Stimulated activated naive B cell treated with anti-CD40 and anti-IgM and Interleukin-4, amounts not matched to agents 10 μg/mL and 1 μg/mL and 100 μg/mL, for 72 hours (primary cell): Measurements from ENCODE around the gene MYCBP2.

Source experiments
- ATAC-seq, 2 donors: fragments of 150-1000 bp; cut with Tn5 transposase; replicated peaks; 2 replicates each; pipeline ENCODE4 v1.10.0; 2021; ENCODE audit warnings: moderate library complexity in 1 of 2
- DNase-seq: peaks from one replicate; pipeline ENCODE4 v3.0.0; 2021
- H3K27ac Mint-ChIP-seq: one replicate; pipeline ENCODE4 v1.8.0; 2022; ENCODE audit warnings: mild to moderate bottlenecking, mixed read lengths
- H3K27me3 Mint-ChIP-seq, 2 donors: one replicate each; pipeline ENCODE4 v1.8.0; 2022; ENCODE audit warnings: mixed read lengths in 2 of 2
- H3K36me3 Mint-ChIP-seq, 2 donors: one replicate each; pipeline ENCODE4 v1.8.0; 2022; ENCODE audit warnings: mixed read lengths in 2 of 2, mild to moderate bottlenecking in 1 of 2
- H3K4me1 Mint-ChIP-seq, 2 donors: one replicate each; pipeline ENCODE4 v1.8.0; 2022; ENCODE audit warnings: mixed read lengths in 2 of 2, mild to moderate bottlenecking in 1 of 2
- H3K4me3 Mint-ChIP-seq, 2 donors: one replicate each; pipeline ENCODE4 v1.8.0; 2022; ENCODE audit warnings: mild to moderate bottlenecking in 2 of 2, mixed read lengths in 2 of 2, moderate library complexity in 1 of 2
- H3K9me3 Mint-ChIP-seq, 2 donors: one replicate each; pipeline ENCODE4 v1.8.0; 2022; ENCODE audit warnings: mixed read lengths in 2 of 2, mild to moderate bottlenecking in 1 of 2

The MYCBP2 gene

GRCh38 chr13:77118134-77118533 lies 208.8 kb downstream of the MYCBP2 start:
- DNase-seq: no peak
- no peak for ATAC-seq
- no peaks in the 10 kb centered on the region for H3K4me1 Mint-ChIP-seq
- H3K27me3 Mint-ChIP-seq: no peaks in the 10 kb centered on the region
- no peak overlapping the region for H3K4me3 Mint-ChIP-seq
- H3K36me3 Mint-ChIP-seq: peaks cover 21 to 30% of the 10 kb centered on the region in 2 donors
- H3K9me3 Mint-ChIP-seq: peaks cover 0 to under 1% of the 10 kb centered on the region in 2 donors
- no peak overlapping the region for H3K27ac Mint-ChIP-seq

- ATAC-seq (no peak), DNase-seq (no peak)
- Mint-ChIP-seq H3K36me3 (peaks cover 40 to 53% of the 10 kb centered on the region in 2 donors), H3K27ac (no peak overlapping the region), H3K4me1 (no peaks in the 10 kb centered on the region), H3K27me3 (no peaks in the 10 kb centered on the region), H3K9me3 (peaks cover 13 to 15% of the 10 kb centered on the region in 2 donors), H3K4me3 (no peak overlapping the region)
Measured at GRCh38 chr13:77114271-77114670, 212.6 kb downstream of the MYCBP2 start.

GRCh38 chr13:77113496-77113895 lies 213.4 kb downstream of the MYCBP2 start:
- no peaks in the 10 kb centered on the region for H3K4me1 Mint-ChIP-seq
- DNase-seq (no peak), ATAC-seq (no peak)
- H3K4me3 Mint-ChIP-seq: no peak overlapping the region
- H3K27ac Mint-ChIP-seq: no peak overlapping the region
- no peaks in the 10 kb centered on the region for H3K27me3 Mint-ChIP-seq
- peaks cover 13 to 15% of the 10 kb centered on the region in 2 donors for H3K9me3 Mint-ChIP-seq
- peaks cover 44 to 58% of the 10 kb centered on the region in 2 donors for H3K36me3 Mint-ChIP-seq

GRCh38 chr13:77105051-77105450 lies 221.8 kb downstream of the MYCBP2 start:
- ATAC-seq (no peak), DNase-seq (no peak)
- no peak overlapping the region for H3K27ac Mint-ChIP-seq
- no peak overlapping the region for H3K4me3 Mint-ChIP-seq
- peaks cover 16 to 29% of the 10 kb centered on the region in 2 donors for H3K36me3 Mint-ChIP-seq
- no peaks in the 10 kb centered on the region for H3K27me3 Mint-ChIP-seq
- no peaks in the 10 kb centered on the region for H3K9me3 Mint-ChIP-seq
- peaks cover 1 to 5% of the 10 kb centered on the region in 2 donors for H3K4me1 Mint-ChIP-seq

GRCh38 chr13:77099415-77099814 lies 227.5 kb downstream of the MYCBP2 start:
- no peak overlapping the region for H3K4me3 Mint-ChIP-seq
- ATAC-seq: no peak
- H3K4me1 Mint-ChIP-seq: no peaks in the 10 kb centered on the region
- no peaks in the 10 kb centered on the region for H3K9me3 Mint-ChIP-seq
- H3K27me3 Mint-ChIP-seq: no peaks in the 10 kb centered on the region
- no peak overlapping the region for H3K27ac Mint-ChIP-seq
- H3K36me3 Mint-ChIP-seq: peaks cover 28 to 44% of the 10 kb centered on the region in 2 donors
- DNase-seq: no peak

- no peaks in the 10 kb centered on the region for H3K9me3 Mint-ChIP-seq
- ATAC-seq (no peak), DNase-seq (no peak)
- H3K27ac Mint-ChIP-seq: no peak overlapping the region
- H3K4me3 Mint-ChIP-seq: no peak overlapping the region
- H3K4me1 Mint-ChIP-seq: peaks cover 0 to 2% of the 10 kb centered on the region in 2 donors
- peaks cover 35 to 54% of the 10 kb centered on the region in 2 donors for H3K36me3 Mint-ChIP-seq
- H3K27me3 Mint-ChIP-seq: no peaks in the 10 kb centered on the region
Measured at GRCh38 chr13:77095288-77095687, 231.6 kb downstream of the MYCBP2 start.

- Mint-ChIP-seq H3K27me3 (no peaks in the 10 kb centered on the region), H3K36me3 (peaks cover 35 to 52% of the 10 kb centered on the region in 2 donors), H3K4me1 (peaks cover 0 to 2% of the 10 kb centered on the region in 2 donors), H3K27ac (no peak overlapping the region), H3K4me3 (no peak overlapping the region), H3K9me3 (no peaks in the 10 kb centered on the region)
- DNase-seq (no peak), ATAC-seq (no peak)
Measured at GRCh38 chr13:77094773-77095172, 232.1 kb downstream of the MYCBP2 start.

- no peak overlapping the region for H3K4me3 Mint-ChIP-seq
- peaks cover 35 to 52% of the 10 kb centered on the region in 2 donors for H3K36me3 Mint-ChIP-seq
- no peak for ATAC-seq
- H3K9me3 Mint-ChIP-seq: no peaks in the 10 kb centered on the region
- no peak for DNase-seq
- peaks cover 0 to 2% of the 10 kb centered on the region in 2 donors for H3K4me1 Mint-ChIP-seq
- H3K27me3 Mint-ChIP-seq: no peaks in the 10 kb centered on the region
- no peak overlapping the region for H3K27ac Mint-ChIP-seq
Measured at GRCh38 chr13:77093735-77094134, 233.2 kb downstream of the MYCBP2 start.

- ATAC-seq (no peak), DNase-seq (no peak)
- Mint-ChIP-seq H3K36me3 (peaks cover 22 to 49% of the 10 kb centered on the region in 2 donors), H3K4me3 (no peak overlapping the region), H3K27ac (no peak overlapping the region), H3K27me3 (no peaks in the 10 kb centered on the region), H3K4me1 (no peaks in the 10 kb centered on the region), H3K9me3 (no peaks in the 10 kb centered on the region)
Measured at GRCh38 chr13:77084755-77085154, 242.1 kb downstream of the MYCBP2 start.

- H3K4me1 Mint-ChIP-seq: no peaks in the 10 kb centered on the region
- H3K4me3 Mint-ChIP-seq: no peak overlapping the region
- H3K36me3 Mint-ChIP-seq: peaks cover 25 to 63% of the 10 kb centered on the region in 2 donors
- H3K27me3 Mint-ChIP-seq: no peaks in the 10 kb centered on the region
- DNase-seq (no peak), ATAC-seq (no peak)
- no peak overlapping the region for H3K27ac Mint-ChIP-seq
- no peaks in the 10 kb centered on the region for H3K9me3 Mint-ChIP-seq
Measured at GRCh38 chr13:77079902-77080413, 246.9 kb downstream of the MYCBP2 start.

- Mint-ChIP-seq H3K4me3 (no peak overlapping the region), H3K27ac (no peak overlapping the region), H3K4me1 (peaks cover 4 to 12% of the 10 kb centered on the region in 2 donors), H3K9me3 (no peaks in the 10 kb centered on the region), H3K36me3 (peaks cover 9 to 33% of the 10 kb centered on the region in 2 donors), H3K27me3 (no peaks in the 10 kb centered on the region)
- DNase-seq (no peak), ATAC-seq (no peak)
Measured at GRCh38 chr13:77067519-77067918, 259.4 kb downstream of the MYCBP2 start.

GRCh38 chr13:77065461-77066147 lies 261.3 kb downstream of the MYCBP2 start:
- no peaks in the 10 kb centered on the region for H3K9me3 Mint-ChIP-seq
- H3K27me3 Mint-ChIP-seq: no peaks in the 10 kb centered on the region
- H3K4me1 Mint-ChIP-seq: peaks cover 4 to 12% of the 10 kb centered on the region in 2 donors
- H3K27ac Mint-ChIP-seq: peak overlapping the region; percentile 75
- DNase-seq (no peak), ATAC-seq (peak in 1 of 2 donors; percentile 27)
- H3K36me3 Mint-ChIP-seq: peaks cover 16 to 28% of the 10 kb centered on the region in 2 donors
- H3K4me3 Mint-ChIP-seq: peak overlapping the region in 1 of 2 donors; percentile 23

GRCh38 chr13:77062097-77062496 lies 264.8 kb downstream of the MYCBP2 start:
- no peak overlapping the region for H3K27ac Mint-ChIP-seq
- ATAC-seq: no peak

GRCh38 chr13:77061362-77061761 lies 265.5 kb downstream of the MYCBP2 start:
- DNase-seq (no peak), ATAC-seq (no peak)
- Mint-ChIP-seq H3K4me1 (peaks cover 4 to 12% of the 10 kb centered on the region in 2 donors), H3K27ac (no peak overlapping the region), H3K27me3 (no peaks in the 10 kb centered on the region), H3K9me3 (no peaks in the 10 kb centered on the region), H3K4me3 (no peak overlapping the region), H3K36me3 (peaks cover 17 to 26% of the 10 kb centered on the region in 2 donors)

More at GRCh38 chr13:77062097-77062496, 264.8 kb downstream of the MYCBP2 start:
- peaks cover 12 to 20% of the 10 kb centered on the region in 2 donors for H3K36me3 Mint-ChIP-seq
- H3K27me3 Mint-ChIP-seq: no peaks in the 10 kb centered on the region
- no peaks in the 10 kb centered on the region for H3K9me3 Mint-ChIP-seq
- peaks cover 4 to 12% of the 10 kb centered on the region in 2 donors for H3K4me1 Mint-ChIP-seq
- H3K4me3 Mint-ChIP-seq: no peak overlapping the region
- DNase-seq: no peak

GRCh38 chr13:77056886-77057285 lies 270.0 kb downstream of the MYCBP2 start:
- Mint-ChIP-seq H3K9me3 (no peaks in the 10 kb centered on the region), H3K4me1 (no peaks in the 10 kb centered on the region), H3K27ac (peak overlapping the region; percentile 63), H3K4me3 (no peak overlapping the region), H3K27me3 (no peaks in the 10 kb centered on the region), H3K36me3 (peaks cover 24 to 36% of the 10 kb centered on the region in 2 donors)
- ATAC-seq (no peak), DNase-seq (no peak)
